ENCODE results near the gene GRM8. TPM values are rescaled to one million over a fixed set of nuclear protein-coding genes. Genes with fewer than 3 reads are reported as not detected.

The GRM8 gene
- total and polyA plus RNA-seq, 8 donors = 0.26 to 0.75 (median 0.44) TPM; not detected in 2

DNA sequence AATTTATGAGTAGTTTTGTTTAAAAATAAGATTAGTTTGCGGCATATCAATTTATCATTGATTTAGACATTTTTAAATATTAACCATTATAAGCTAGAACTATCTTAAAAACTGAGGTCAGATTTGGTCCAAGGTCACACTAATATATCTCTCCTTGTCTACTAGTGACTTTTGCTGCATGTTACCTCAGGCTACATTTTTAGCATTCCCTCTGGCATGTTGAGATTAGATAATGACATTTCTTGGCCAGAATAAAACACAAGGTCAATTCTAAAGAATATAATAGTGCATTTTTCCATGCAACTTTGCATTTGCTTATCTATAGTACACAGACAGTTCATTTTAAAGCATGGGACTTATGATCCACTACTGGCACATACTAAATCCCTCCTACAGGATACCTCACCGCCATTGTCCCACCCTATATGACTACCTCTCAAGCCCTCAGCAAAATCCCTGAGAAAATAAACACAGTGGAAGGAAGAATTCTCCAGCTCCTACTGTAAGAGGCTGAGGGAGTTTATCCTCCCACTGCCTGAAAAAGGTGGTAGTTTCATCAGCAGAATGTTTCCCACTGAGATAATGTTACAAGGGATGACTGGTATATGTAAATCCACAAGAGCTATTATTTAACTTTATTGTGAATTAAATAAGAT is 816.4 kb downstream of the GRM8 start:
- H3K4me3 ChIP-seq = no peak overlapping the region
- ATAC-seq (no peak), DNase-seq (no peak)
- no peaks in the 10 kb centered on the region for H3K27me3 ChIP-seq
- no peaks in the 10 kb centered on the region for H3K9me3 ChIP-seq
- H3K27ac ChIP-seq = no peak overlapping the region
- H3K36me3 ChIP-seq = no peaks in the 10 kb centered on the region
- no peaks in the 10 kb centered on the region for H3K4me1 ChIP-seq
- intact Hi-C loops (cut with DNase I) = no loop called here
- TF ChIP-seq, protein P1, sequence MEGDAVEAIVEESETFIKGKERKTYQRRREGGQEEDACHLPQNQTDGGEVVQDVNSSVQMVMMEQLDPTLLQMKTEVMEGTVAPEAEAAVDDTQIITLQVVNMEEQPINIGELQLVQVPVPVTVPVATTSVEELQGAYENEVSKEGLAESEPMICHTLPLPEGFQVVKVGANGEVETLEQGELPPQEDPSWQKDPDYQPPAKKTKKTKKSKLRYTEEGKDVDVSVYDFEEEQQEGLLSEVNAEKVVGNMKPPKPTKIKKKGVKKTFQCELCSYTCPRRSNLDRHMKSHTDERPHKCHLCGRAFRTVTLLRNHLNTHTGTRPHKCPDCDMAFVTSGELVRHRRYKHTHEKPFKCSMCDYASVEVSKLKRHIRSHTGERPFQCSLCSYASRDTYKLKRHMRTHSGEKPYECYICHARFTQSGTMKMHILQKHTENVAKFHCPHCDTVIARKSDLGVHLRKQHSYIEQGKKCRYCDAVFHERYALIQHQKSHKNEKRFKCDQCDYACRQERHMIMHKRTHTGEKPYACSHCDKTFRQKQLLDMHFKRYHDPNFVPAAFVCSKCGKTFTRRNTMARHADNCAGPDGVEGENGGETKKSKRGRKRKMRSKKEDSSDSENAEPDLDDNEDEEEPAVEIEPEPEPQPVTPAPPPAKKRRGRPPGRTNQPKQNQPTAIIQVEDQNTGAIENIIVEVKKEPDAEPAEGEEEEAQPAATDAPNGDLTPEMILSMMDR (IDR thresholded peaks at IDR 0.05) = no peak

DNA sequence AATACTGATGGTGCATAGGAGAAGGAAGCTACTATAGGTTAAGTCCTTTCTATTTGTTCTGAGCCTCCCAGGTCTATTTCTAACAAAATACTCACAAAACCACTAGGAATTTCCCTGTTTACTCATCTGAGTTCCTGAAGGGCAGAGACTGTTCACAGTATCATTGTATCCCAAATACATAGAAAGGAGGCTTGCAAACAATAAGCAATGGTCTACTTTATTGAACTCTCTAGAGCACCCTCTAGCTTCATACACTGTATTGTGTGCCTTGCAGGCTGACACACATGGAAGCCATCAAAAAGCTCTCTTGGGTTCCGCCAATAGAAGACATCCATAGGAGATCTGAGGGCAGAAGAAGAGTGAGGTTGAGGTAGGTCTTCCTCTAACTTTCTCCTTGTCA is 826.1 kb downstream of the GRM8 start:
- Histone ChIP-seq H3K27ac (no peak overlapping the region), H3K36me3 (no peaks in the 10 kb centered on the region), H3K4me3 (no peak overlapping the region), H3K4me1 (no peaks in the 10 kb centered on the region), H3K27me3 (no peaks in the 10 kb centered on the region), H3K9me3 (no peaks in the 10 kb centered on the region)
- no peak for DNase-seq
- intact Hi-C loops (cut with DNase I) = no loop called here
- TF ChIP-seq, protein P1 (IDR thresholded peaks at IDR 0.05) = no peak
- no peak for ATAC-seq

DNA sequence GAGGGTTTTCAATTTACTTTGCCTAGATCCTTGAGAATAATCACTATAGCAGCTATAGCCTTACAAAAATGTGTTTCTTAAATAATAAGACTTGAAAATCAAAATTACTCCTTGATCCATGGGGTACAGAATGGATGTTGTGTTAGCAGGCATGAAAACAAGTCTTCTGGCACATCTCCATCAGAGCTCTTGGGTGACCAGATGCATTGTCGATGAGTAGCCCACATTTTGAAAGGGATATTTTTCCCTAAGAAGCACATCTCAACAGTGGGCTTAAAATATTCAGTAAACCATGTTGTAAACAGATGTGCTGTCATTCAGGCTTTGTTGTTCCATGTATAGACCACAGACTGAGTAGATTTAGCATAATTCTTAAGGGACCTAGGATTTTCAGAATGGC is 827.8 kb downstream of the GRM8 start:
- Histone ChIP-seq H3K9me3 (no peaks in the 10 kb centered on the region), H3K36me3 (no peaks in the 10 kb centered on the region), H3K4me3 (no peak overlapping the region), H3K27ac (no peak overlapping the region), H3K4me1 (no peaks in the 10 kb centered on the region), H3K27me3 (no peaks in the 10 kb centered on the region)
- no peak for ATAC-seq
- DNase-seq = no peak
- TF ChIP-seq, protein P1 (IDR thresholded peaks at IDR 0.05) = no peak
- intact Hi-C loops (cut with DNase I) = no loop called here

DNA sequence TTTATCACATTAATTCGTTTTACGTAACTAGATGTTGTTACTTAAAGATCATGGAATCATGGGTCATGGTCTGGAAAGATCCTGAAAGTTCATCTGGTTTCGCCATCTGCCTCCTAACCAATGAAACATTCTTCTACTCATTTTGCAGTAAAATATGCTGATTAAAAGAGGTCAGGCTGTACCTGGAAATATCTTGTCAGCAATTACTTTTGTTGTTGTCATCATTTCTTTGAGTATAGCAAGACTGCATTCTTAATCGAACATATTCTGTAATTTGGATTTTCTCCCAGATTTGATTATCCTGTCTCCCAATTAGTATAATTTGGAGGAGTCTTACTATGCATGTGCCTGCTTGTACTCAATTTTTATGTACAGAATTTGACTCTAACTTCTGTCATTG is 833.7 kb downstream of the GRM8 start:
- no peaks in the 10 kb centered on the region for H3K4me1 ChIP-seq
- TF ChIP-seq, protein P1 (IDR thresholded peaks at IDR 0.05) = no peak

DNA sequence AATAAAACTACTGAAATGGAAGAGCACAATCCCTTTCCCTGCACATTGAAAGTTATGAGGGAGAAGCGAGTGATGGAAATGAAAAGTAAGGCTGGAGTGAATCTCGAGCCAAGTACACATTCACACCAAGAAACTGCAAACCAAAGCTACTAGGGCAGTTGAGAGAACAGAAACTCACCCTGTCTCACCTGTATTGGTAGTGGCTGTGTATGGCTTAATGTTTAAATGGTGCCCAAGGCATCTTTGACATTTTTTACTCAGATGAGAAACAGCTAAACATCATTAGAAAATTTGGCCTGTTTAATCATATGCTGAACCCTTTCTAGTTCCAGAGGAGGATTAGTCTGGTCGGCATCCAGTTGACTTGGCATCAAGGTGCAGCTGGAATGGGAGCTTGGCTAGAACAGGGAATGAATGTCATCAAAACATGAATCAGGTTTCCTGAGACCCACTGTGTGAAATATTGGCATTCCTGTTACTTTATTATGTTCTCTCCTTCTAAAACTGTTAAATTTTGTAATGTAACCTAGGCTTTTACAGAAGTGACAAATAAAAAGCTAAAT is 840.8 kb downstream of the GRM8 start:
- DNase-seq = no peak
- H3K9me3 ChIP-seq = no peaks in the 10 kb centered on the region
- no peaks in the 10 kb centered on the region for H3K27me3 ChIP-seq
- no peak overlapping the region for H3K27ac ChIP-seq
- intact Hi-C loops (cut with DNase I) = no loop called here
- ATAC-seq = no peak
- H3K4me3 ChIP-seq = no peak overlapping the region
- H3K4me1 ChIP-seq = no peaks in the 10 kb centered on the region
- TF ChIP-seq, protein P1 (IDR thresholded peaks at IDR 0.05) = no peak
- no peaks in the 10 kb centered on the region for H3K36me3 ChIP-seq

More for the DNA sequence above, 833.7 kb downstream of the GRM8 start:
- DNase-seq (no peak), ATAC-seq (no peak)
- H3K36me3 ChIP-seq = no peaks in the 10 kb centered on the region
- H3K27ac ChIP-seq = no peak overlapping the region
- intact Hi-C loops (cut with DNase I) = no loop called here
- H3K4me3 ChIP-seq = no peak overlapping the region
- H3K9me3 ChIP-seq = no peaks in the 10 kb centered on the region
- no peaks in the 10 kb centered on the region for H3K27me3 ChIP-seq
